Activated naive CD4-positive, alpha-beta T cell treated with anti-CD3 and anti-CD28 coated beads for 36 hours (primary cell): ENCODE results near the gene NCKAP5. TPM values are rescaled to one million over a fixed set of nuclear protein-coding genes. Genes with fewer than 3 reads are reported as not detected.

Experiments used
- CTCF ChIA-PET: fragments of 350-600 bp; sonication (Branson Sonifier 250); formaldehyde crosslinking; loops from one replicate; lab custom pipeline; 2021; ENCODE audit warnings: antibody characterized with exemption; lab: Charles Lee
- DNase-seq: peaks from one replicate; pipeline ENCODE4 v3.0.0-alpha.2; 2020
- H3K27ac Mint-ChIP-seq: one replicate; pipeline ENCODE4 v1.8.0; 2021; ENCODE audit warnings: mild to moderate bottlenecking, mixed read lengths
- H3K27me3 Mint-ChIP-seq: one replicate; pipeline ENCODE4 v1.8.0; 2021; ENCODE audit warnings: low read depth, mixed read lengths
- H3K36me3 Mint-ChIP-seq: one replicate; pipeline ENCODE4 v1.8.0; 2021; ENCODE audit warnings: low read depth, mixed read lengths
- H3K4me1 Mint-ChIP-seq: one replicate; pipeline ENCODE4 v1.8.0; 2021; ENCODE audit warnings: low read depth, mixed read lengths
- H3K4me3 Mint-ChIP-seq: one replicate; pipeline ENCODE4 v1.8.0; 2021; ENCODE audit warnings: mild to moderate bottlenecking, moderate library complexity, mixed read lengths
- H3K9me3 Mint-ChIP-seq: one replicate; pipeline ENCODE4 v1.8.0; 2021; ENCODE audit warnings: mixed read lengths
- intact Hi-C: fragments of 100-400 bp; cut with micrococcal nuclease; formaldehyde crosslinking; loops from one replicate; pipeline ENCODE4 v1.15.1; 2023
- total RNA-seq, 2 experiments: library from RNA; stranded (reverse); gene quantifications; one replicate each; pipeline ENCODE4 v1.2.3, GENCODE V29; 2021

NCKAP5 gene
- total RNA-seq, 2 experiments from 2014 or later, result not detected

DNA sequence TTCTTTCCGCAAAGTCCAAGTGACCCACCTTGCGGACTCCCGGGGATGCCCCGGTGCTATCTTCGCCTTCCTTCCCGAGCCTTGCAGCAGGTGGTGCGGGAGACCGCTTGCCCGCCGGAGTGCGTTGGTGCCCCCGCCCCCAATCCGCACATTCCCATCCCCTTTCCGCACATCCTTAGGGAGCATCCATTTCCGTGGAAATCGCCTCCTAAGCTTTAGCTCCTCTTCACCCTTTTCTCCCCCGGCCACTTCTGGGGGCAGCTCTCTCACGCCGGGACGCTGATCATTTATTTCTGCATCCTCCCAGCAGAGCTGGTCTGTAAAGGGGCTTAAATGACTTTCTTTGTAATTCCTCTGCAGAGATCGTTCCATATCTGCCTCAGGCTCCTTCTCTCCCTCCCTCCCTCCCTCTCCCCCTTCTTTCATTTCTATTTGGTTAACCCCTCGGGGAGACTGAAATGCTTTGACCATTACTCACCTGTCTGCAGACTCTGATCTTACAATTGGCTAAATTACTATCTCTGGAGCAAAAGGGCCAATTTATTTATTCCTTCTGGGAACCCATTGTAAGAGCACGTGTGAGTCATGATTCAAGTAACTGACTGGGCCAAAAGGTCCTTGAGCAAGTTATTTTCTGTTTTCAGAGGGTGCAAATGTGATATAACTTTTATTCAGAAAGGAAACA is 897.0 kb downstream of the NCKAP5 start:
- Mint-ChIP-seq H3K4me3 (no peak overlapping the region), H3K27ac (no peak overlapping the region), H3K27me3 (peaks cover 44% of the 10 kb centered on the region), H3K36me3 (peaks cover 1% of the 10 kb centered on the region), H3K4me1 (peaks cover 4% of the 10 kb centered on the region), H3K9me3 (no peaks in the 10 kb centered on the region)
- intact Hi-C loops, result no loop called here
- DNase-seq, result no peak
- CTCF ChIA-PET, result no interaction called here

- DNase-seq, result no peak
- Mint-ChIP-seq H3K9me3 (no peaks in the 10 kb centered on the region), H3K4me1 (peaks cover 4% of the 10 kb centered on the region), H3K36me3 (peaks cover 1% of the 10 kb centered on the region), H3K4me3 (no peak overlapping the region), H3K27ac (no peak overlapping the region), H3K27me3 (peaks cover 44% of the 10 kb centered on the region)
- CTCF ChIA-PET, result no interaction called here
- intact Hi-C loops, result no loop called here
Measured at GRCh38 chr2:132670496-132671150, 897.6 kb downstream of the NCKAP5 start.

- no peak for DNase-seq
- peaks cover 4% of the 10 kb centered on the region for H3K4me1 Mint-ChIP-seq
- no peaks in the 10 kb centered on the region for H3K9me3 Mint-ChIP-seq
- no peak within 1 kb of the TSS for H3K27ac Mint-ChIP-seq
- H3K4me3 Mint-ChIP-seq, result no peak within 1 kb of the TSS
- H3K27me3 Mint-ChIP-seq, result peaks cover 46% of the 10 kb centered on the region
- CTCF ChIA-PET, result no interaction called here
- peaks cover 1% of the 10 kb centered on the region for H3K36me3 Mint-ChIP-seq
- intact Hi-C loops, result no loop called here
Measured at GRCh38 chr2:132669908-132670495, 898.3 kb downstream of the NCKAP5 start, which contains the start of gene LYPD1. LYPD1 (minus strand) TSS chr2:132670205; CDS start chr2:132669932, 273 bp downstream.

- intact Hi-C loops, result no loop called here
- H3K27me3 Mint-ChIP-seq, result peaks cover 46% of the 10 kb centered on the region
- H3K9me3 Mint-ChIP-seq, result no peaks in the 10 kb centered on the region
- no peak for DNase-seq
- peaks cover 1% of the 10 kb centered on the region for H3K36me3 Mint-ChIP-seq
- CTCF ChIA-PET, result no interaction called here
- no peak overlapping the region for H3K27ac Mint-ChIP-seq
- H3K4me1 Mint-ChIP-seq, result peaks cover 4% of the 10 kb centered on the region
- H3K4me3 Mint-ChIP-seq, result no peak overlapping the region
Measured at GRCh38 chr2:132668987-132669907, 899.0 kb downstream of the NCKAP5 start.

DNA sequence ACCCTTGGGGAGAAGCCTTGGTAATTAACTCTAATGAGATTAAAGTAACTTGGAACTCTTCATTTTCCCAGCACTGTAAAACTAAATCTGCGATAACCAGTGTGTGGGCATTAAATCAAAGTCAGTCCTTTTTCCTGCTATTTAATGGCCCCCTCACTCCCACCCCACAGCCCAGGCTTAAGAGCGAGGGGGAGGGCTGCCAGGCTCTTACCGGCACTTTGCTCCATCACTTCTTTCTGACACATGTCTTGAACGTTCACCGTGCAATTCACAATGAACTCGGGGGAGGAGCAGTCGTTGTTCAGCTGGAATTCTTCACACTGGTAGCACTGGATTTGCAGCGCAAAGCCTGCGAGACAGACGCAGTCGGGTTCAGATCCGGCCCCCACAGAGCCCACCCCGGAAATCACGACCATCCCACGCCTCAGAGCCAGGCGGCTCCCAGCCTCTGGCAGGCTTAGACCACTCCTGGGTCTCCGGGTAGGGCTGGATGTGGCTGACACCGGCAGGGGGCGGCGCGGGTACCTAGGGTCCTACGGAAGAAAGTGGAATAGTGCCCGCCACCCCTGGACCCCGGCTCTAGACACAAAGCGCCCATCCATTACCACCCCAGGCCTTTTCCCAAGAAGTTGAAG is 900.0 kb downstream of the NCKAP5 start:
- peaks cover 1% of the 10 kb centered on the region for H3K36me3 Mint-ChIP-seq
- H3K4me1 Mint-ChIP-seq, result peaks cover 4% of the 10 kb centered on the region
- H3K4me3 Mint-ChIP-seq, result no peak overlapping the region
- intact Hi-C loops, result no loop called here
- H3K27ac Mint-ChIP-seq, result no peak overlapping the region
- CTCF ChIA-PET, result no interaction called here
- no peak for DNase-seq
- peaks cover 46% of the 10 kb centered on the region for H3K27me3 Mint-ChIP-seq
- H3K9me3 Mint-ChIP-seq, result no peaks in the 10 kb centered on the region

GRCh38 chr2:132667706-132668105 is 900.6 kb downstream of the NCKAP5 start:
- intact Hi-C loops, result no loop called here
- CTCF ChIA-PET, result no interaction called here
- Mint-ChIP-seq H3K36me3 (peaks cover 1% of the 10 kb centered on the region), H3K27ac (no peak overlapping the region), H3K9me3 (no peaks in the 10 kb centered on the region), H3K4me3 (no peak overlapping the region), H3K27me3 (peaks cover 43% of the 10 kb centered on the region), H3K4me1 (peaks cover 4% of the 10 kb centered on the region)
- no peak for DNase-seq

DNA sequence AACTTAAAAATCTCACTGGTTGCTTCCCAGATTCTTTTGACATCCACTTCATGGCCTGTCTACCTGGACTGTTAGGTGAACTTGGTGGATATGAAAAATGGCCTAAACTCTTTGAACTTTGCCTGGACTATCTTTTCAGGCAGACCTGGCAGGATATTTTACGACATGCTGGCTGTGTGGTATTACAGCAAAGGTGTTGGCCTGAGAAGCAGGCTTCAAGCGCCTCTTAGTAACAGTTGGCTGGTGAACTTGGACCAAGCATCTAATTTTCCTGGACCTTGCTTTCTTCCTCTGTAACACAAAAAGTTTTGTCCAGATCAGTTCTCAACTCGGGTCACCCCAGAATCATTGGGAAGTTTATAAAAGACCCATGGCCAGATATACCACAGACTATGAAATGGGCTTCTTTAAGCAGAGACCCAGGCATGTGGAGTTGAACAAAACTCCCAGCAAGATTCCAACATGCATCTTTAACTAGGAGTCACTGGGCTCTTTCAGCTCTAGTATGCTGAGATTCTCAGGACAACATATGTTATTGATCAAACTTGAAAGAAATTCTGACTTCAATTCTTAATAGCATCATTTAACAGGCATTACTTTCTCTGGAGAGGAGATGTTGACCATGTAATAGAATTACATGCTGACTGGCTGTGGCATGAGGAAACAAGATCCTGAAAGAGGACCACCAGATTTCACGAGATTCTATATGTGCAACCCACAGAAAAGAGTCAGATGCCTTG is 902.7 kb downstream of the NCKAP5 start:
- no peak overlapping the region for H3K27ac Mint-ChIP-seq
- no peaks in the 10 kb centered on the region for H3K9me3 Mint-ChIP-seq
- CTCF ChIA-PET, result no interaction called here
- H3K27me3 Mint-ChIP-seq, result peaks cover 30% of the 10 kb centered on the region
- H3K4me3 Mint-ChIP-seq, result no peak overlapping the region
- H3K36me3 Mint-ChIP-seq, result no peaks in the 10 kb centered on the region
- no peak for DNase-seq
- intact Hi-C loops, result no loop called here
- no peaks in the 10 kb centered on the region for H3K4me1 Mint-ChIP-seq

DNA sequence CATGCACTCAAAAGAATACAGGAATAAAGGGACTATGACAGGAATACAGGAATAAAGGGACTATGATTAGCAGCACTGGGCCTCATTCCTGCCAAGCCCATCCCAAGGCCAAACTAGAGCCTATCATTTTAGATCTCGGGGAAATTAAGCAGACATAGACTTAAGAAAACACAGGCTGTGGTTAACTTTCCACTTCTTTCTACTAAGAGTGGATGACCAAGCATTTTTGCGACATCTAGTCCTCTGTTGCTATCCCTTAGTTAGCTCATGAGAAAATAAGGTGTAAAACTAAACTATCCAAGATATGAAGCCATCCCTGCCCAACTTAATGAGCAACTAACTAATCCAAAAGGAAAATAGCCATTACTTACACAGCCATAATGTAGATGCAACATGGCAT is 904.2 kb downstream of the NCKAP5 start:
- Mint-ChIP-seq H3K27me3 (peaks cover 26% of the 10 kb centered on the region), H3K27ac (no peak overlapping the region), H3K4me1 (no peaks in the 10 kb centered on the region), H3K36me3 (no peaks in the 10 kb centered on the region), H3K9me3 (no peaks in the 10 kb centered on the region), H3K4me3 (no peak overlapping the region)
- intact Hi-C loops, result no loop called here
- CTCF ChIA-PET, result no interaction called here
- no peak for DNase-seq

DNA sequence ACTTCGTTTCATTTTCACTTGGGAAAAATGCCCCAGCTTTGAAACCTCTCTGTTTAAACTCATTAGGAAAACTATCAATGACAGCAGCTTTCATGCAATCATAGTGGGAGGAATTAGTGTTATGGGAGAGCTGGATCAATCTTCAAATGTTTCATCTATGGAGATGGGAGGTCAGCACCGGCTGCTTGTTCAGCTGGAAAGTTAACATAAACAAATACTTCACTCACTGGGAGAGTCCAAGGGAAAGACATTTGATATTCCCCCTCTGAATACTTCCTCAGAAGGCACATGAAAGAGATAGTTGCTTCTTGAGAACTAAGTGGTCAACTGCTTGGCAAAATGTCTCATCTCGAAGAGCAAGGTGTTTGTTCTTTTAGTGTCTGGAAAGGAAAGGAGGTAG is 905.5 kb downstream of the NCKAP5 start:
- intact Hi-C loops, result no loop called here
- DNase-seq, result no peak

DNA sequence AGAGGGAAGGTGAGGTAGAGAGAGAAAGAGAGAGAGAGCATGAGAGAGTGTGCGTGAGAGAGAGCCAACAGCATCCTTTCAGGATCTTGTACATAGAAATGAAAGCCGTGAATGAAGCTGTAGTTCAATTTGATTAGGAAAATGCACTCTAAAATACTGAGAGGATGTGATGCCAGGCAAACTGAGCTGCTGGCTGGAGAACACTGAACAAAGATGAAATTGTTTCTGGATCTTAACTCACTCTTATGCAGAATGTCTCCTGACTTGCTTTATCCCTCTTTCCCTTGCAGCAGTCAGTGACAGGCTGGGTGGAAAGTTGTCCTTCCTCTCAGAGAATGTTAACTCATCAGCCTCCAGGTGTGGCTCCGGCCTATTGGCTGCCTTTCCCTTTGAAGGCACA is 908.9 kb downstream of the NCKAP5 start:
- H3K27ac Mint-ChIP-seq, result no peak overlapping the region
- H3K27me3 Mint-ChIP-seq, result no peaks in the 10 kb centered on the region
- CTCF ChIA-PET, result interaction anchor here (0.6 to 1.0 kb wide), 2 partner anchors 16 to 415 kb away, joined by 3 read pairs; no protein-coding TSS in a partner anchor
- no peak overlapping the region for H3K4me3 Mint-ChIP-seq
- intact Hi-C loops, result no loop called here
- no peaks in the 10 kb centered on the region for H3K4me1 Mint-ChIP-seq
- DNase-seq, result no peak
- peaks cover 4% of the 10 kb centered on the region for H3K9me3 Mint-ChIP-seq
- no peaks in the 10 kb centered on the region for H3K36me3 Mint-ChIP-seq

More for the DNA sequence above, 905.5 kb downstream of the NCKAP5 start:
- CTCF ChIA-PET, result no interaction called here
- Mint-ChIP-seq H3K27ac (no peak overlapping the region), H3K36me3 (no peaks in the 10 kb centered on the region), H3K4me1 (no peaks in the 10 kb centered on the region), H3K4me3 (no peak overlapping the region), H3K9me3 (no peaks in the 10 kb centered on the region), H3K27me3 (peaks cover 16% of the 10 kb centered on the region)

DNA sequence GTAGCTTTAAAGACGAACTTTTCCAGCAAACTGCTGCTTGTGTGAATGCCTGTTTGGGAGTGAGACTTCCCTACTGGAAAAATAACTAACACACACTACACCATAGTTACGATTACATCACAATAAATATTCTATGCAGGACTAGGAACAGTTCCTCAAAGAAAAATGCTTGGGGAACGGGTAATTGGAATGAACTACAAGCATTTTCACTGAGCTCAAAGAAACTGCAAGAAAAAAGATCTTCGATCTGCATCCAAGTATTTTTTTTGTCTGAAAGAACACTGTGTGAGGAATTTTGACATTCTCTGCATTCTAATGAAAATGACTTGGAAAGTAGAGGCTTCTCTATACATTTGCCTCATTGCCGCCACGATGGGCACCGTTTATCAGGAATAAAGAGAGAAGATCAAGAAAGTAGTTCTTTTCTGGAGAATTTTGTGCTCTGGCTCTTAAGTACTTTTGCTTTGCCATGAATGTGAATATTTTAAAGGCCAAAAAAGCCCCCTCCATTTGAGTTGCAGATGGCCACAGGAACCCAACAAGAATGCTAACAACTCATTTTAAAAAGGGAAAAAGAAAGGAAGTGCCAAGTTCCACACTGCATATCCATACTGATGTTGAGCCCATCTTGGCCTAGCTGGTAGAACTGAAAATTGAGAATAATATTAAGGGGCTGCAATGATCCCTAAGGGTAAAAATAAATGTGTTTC is 911.8 kb downstream of the NCKAP5 start:
- CTCF ChIA-PET, result no interaction called here
- Mint-ChIP-seq H3K4me1 (no peaks in the 10 kb centered on the region), H3K27ac (no peak overlapping the region), H3K9me3 (peaks cover 7% of the 10 kb centered on the region), H3K4me3 (no peak overlapping the region), H3K27me3 (no peaks in the 10 kb centered on the region), H3K36me3 (no peaks in the 10 kb centered on the region)
- DNase-seq, result no peak
- intact Hi-C loops, result no loop called here
